ENCODE results near the gene SENP3. TPM values are rescaled to one million over a fixed set of nuclear protein-coding genes. Genes with fewer than 3 reads are reported as not detected.

Gene SENP3
- total RNA-seq, 1 donor from 2014 or later, result 55.8 TPM

DNA sequence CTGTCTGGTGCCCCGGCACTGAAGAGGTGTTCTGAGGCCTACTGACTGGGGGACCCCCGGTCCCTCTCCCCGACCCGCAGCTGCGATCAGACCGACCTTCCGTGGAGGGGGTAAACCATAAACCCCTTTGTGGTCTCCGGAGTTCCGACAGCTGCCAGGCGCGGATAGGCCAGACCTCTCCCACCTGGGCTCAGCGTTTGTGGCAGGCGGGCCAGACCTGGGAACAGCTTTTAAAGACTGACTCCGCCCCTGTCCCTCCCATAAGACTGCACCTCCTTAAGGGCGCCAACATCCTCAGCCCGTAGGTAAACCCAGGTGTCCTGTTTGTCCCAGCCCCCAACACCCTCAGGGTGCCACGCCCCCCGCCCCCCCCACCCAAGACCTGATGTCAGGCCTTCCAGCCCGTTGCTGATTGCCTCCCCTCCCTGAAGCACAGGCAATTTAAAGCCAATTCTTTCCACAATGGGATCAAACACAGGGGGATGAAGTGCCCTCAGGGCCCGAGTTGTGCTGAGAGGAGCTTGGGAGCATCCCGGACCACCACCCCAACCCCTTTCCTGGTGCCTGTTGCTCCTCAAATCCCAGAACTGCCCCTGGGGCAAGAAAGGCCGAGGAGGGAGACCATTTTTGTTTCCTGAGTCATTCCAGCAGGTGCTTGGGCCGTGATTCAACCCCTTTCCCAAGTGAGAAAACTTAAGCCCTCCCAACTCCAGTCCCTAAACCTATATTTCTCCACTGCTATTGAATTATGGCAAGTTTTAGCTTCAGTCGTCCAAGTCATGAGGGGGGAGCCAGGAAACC, 28.4 kb downstream of the SENP3 start, which contains the start of gene SOX15:
Gene SOX15, minus strand, starts transcription at position 204 of the 801 bp plus-strand sequence. CDS start 418 bp downstream, outside the sequence.
- intact Hi-C loops (cut with micrococcal nuclease), result loop anchor here (1.0 to 10.0 kb wide), 4 partner anchors 29 to 545 kb away; partner anchors contain the start of genes SENP3 and SLC16A11
- TF ChIP-seq, protein P1, sequence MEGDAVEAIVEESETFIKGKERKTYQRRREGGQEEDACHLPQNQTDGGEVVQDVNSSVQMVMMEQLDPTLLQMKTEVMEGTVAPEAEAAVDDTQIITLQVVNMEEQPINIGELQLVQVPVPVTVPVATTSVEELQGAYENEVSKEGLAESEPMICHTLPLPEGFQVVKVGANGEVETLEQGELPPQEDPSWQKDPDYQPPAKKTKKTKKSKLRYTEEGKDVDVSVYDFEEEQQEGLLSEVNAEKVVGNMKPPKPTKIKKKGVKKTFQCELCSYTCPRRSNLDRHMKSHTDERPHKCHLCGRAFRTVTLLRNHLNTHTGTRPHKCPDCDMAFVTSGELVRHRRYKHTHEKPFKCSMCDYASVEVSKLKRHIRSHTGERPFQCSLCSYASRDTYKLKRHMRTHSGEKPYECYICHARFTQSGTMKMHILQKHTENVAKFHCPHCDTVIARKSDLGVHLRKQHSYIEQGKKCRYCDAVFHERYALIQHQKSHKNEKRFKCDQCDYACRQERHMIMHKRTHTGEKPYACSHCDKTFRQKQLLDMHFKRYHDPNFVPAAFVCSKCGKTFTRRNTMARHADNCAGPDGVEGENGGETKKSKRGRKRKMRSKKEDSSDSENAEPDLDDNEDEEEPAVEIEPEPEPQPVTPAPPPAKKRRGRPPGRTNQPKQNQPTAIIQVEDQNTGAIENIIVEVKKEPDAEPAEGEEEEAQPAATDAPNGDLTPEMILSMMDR (IDR thresholded peaks at IDR 0.05), result no peak
- H3K27ac Mint-ChIP-seq, result no peak within 1 kb of the TSS
- POLR2A ChIA-PET, result interaction anchor here (0.6 to 2.4 kb wide), 16 partner anchors 11 to 544 kb away, joined by 3 to 17 read pairs (median 4); partner anchors contain the start of genes CD68, FXR2, POLR2A and SAT2
- H3K27me3 Mint-ChIP-seq, result no peaks in the 10 kb centered on the region
- DNase-seq, result no peak
- peaks cover 5% of the 10 kb centered on the region for H3K4me1 Mint-ChIP-seq
- H3K4me3 Mint-ChIP-seq, result no peak within 1 kb of the TSS
- ATAC-seq (ENCODE audit: low read depth), result no peak
- peaks cover 59% of the 10 kb centered on the region for H3K36me3 Mint-ChIP-seq (ENCODE audit: low read depth)
- CTCF ChIA-PET, result interaction anchor here (0.6 to 3.3 kb wide), 30 partner anchors 8 to 544 kb away, joined by 3 to 38 read pairs (median 4); partner anchors contain the start of genes CD68, FXR2, NEURL4 and SAT2
- H3K9me3 Mint-ChIP-seq, result no peaks in the 10 kb centered on the region

DNA sequence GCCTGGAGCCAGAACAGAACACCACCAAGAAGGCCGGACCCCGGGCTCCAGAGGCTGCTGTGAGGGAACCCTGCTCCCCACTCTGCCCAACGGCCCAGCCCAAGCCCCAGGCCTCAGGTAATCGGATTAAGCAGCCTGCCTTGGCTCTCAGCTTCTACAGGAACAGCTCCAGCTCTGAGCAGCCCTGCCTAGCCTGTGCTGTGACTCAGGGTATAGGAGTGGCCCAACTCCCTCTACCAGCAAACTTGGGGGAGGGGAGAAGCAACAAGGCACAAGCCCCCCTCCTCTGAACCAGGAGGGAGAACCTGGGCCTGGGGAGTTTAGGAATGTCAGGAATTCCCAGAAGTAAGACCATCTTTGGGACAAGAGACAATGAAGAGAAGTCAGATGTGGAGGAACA, 29.0 kb downstream of the SENP3 start:
- H3K27ac Mint-ChIP-seq, result no peak overlapping the region
- TF ChIP-seq, protein P1 (IDR thresholded peaks at IDR 0.05), result no peak
- DNase-seq, result no peak
- POLR2A ChIA-PET, result interaction anchor here (0.6 to 2.4 kb wide), 3 partner anchors 11 to 105 kb away, joined by 3 to 14 read pairs (median 6); partner anchors contain the start of gene CD68
- H3K4me3 Mint-ChIP-seq, result no peak overlapping the region
- intact Hi-C loops (cut with micrococcal nuclease), result no loop called here
- CTCF ChIA-PET, result interaction anchor here (2.1 to 3.3 kb wide), 5 partner anchors 19 to 235 kb away, joined by 8 to 38 read pairs (median 21); partner anchors contain the start of genes SENP3, TMEM102 and TMEM95
- H3K27me3 Mint-ChIP-seq, result no peaks in the 10 kb centered on the region
- peaks cover 3% of the 10 kb centered on the region for H3K4me1 Mint-ChIP-seq
- H3K9me3 Mint-ChIP-seq, result no peaks in the 10 kb centered on the region
- peaks cover 65% of the 10 kb centered on the region for H3K36me3 Mint-ChIP-seq (ENCODE audit: low read depth)
- ATAC-seq (ENCODE audit: low read depth), result no peak

DNA sequence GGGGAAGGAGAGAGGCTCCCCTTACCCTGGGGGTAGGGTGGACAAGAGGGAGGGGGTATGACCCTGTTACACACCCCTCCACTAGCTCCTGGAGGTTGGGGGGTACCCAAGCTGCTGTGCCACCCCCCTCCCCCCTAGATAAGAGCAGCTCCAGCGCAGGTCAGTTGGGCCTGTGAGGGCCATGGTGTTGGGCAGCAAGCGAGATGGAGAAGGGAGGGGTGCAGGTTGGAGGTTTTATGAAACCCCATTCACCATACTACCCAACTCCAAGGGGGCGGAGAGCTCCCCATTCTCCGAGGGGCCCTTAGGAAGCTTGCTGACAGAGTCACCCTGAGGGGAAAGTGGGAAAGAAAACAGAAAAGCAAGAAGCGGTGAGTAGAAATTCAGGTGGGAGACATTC, 29.9 kb downstream of the SENP3 start:
- DNase-seq, result no peak
- ChIA-PET CTCF (interaction anchor here (0.9 kb wide), 1 partner anchor 78 kb away, joined by 3 read pairs; no protein-coding TSS in a partner anchor), POLR2A (interaction anchor here (1.0 kb wide), 1 partner anchor 94 kb away, joined by 4 read pairs; no protein-coding TSS in a partner anchor)
- H3K4me1 Mint-ChIP-seq, result peaks cover 2% of the 10 kb centered on the region
- TF ChIP-seq, protein P1 (IDR thresholded peaks at IDR 0.05), result no peak
- H3K27me3 Mint-ChIP-seq, result no peaks in the 10 kb centered on the region
- H3K36me3 Mint-ChIP-seq (ENCODE audit: low read depth), result peaks cover 73% of the 10 kb centered on the region
- no peak overlapping the region for H3K27ac Mint-ChIP-seq
- intact Hi-C loops (cut with micrococcal nuclease), result no loop called here
- ATAC-seq (ENCODE audit: low read depth), result no peak
- H3K4me3 Mint-ChIP-seq, result no peak overlapping the region
- H3K9me3 Mint-ChIP-seq, result no peaks in the 10 kb centered on the region

DNA sequence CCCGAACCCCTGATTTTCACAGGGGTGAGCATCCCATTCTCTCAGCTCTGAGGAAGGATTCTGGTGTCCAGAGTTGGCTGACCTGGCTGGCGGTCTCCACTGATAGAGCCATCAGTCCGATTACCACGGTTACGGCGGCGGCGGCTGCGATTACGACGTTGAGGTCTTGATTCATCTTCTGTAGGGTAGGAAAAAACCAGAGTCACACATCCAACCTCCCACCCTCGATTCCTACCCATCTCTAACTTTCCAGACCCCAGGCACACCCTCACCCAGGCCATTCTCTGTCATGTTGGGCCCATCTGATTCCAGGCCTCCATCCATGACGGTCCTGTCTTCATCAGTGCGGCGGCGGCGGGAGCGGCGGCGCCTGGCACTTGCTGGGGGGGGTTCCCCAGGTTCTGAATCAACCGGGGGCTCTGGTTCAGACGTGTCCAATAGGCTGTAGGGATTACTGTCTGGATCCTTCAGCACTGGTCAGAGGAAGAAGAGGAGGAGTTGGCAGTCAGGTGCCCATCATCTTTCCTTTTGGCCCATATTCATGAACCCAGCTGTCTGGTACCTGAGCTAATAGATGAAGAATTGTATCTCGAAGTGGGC, 30.8 kb downstream of the SENP3 start:
- intact Hi-C loops (cut with micrococcal nuclease), result no loop called here
- no peaks in the 10 kb centered on the region for H3K9me3 Mint-ChIP-seq
- H3K36me3 Mint-ChIP-seq (ENCODE audit: low read depth), result peaks cover 73% of the 10 kb centered on the region

More for the DNA sequence above, 30.8 kb downstream of the SENP3 start:
- TF ChIP-seq, protein P1 (IDR thresholded peaks at IDR 0.05), result no peak
- CTCF ChIA-PET, result no interaction called here
- H3K4me3 Mint-ChIP-seq, result no peak overlapping the region
- no peak for DNase-seq
- ATAC-seq (ENCODE audit: low read depth), result no peak
- H3K27me3 Mint-ChIP-seq, result no peaks in the 10 kb centered on the region
- POLR2A ChIA-PET, result no interaction called here
- peaks cover 2% of the 10 kb centered on the region for H3K4me1 Mint-ChIP-seq
- no peak overlapping the region for H3K27ac Mint-ChIP-seq

Measured in activated B cell treated with CpG ODN at 0.5 μM for 24 hours (primary cell).